K562 (cell line): ENCODE results near the gene FASTK. TPM values are rescaled to one million over a fixed set of nuclear protein-coding genes. Genes with fewer than 3 reads are reported as not detected.

Experiments
- ARHGAP35 ChIP-seq: fragments of 450-650 bp; IDR thresholded peaks from 2 replicates; pipeline ENCODE4 v1.6.1; 2018; ENCODE audit not compliant: partially characterized antibody
- DPF2 ChIP-seq: fragments of 450-650 bp; IDR thresholded peaks from 2 replicates; pipeline ENCODE4 v1.6.1; 2016
- ESRRA ChIP-seq: fragments of 450-650 bp; IDR thresholded peaks from 2 replicates; pipeline ENCODE4 v1.6.1; 2014; ENCODE audit warnings: low read depth, mild to moderate bottlenecking, moderate library complexity, borderline replicate concordance
- GATA2 ChIP-seq: sonication (generic); formaldehyde crosslinking; IDR thresholded peaks from 2 replicates; pipeline ENCODE4 v1.4.0; 2020; ENCODE audit warnings: mild to moderate bottlenecking, missing genetic modification reagents
- HOMEZ ChIP-seq: fragments of 250-450 bp; sonication (Bioruptor Pico); IDR thresholded peaks from 2 replicates; pipeline ENCODE4 v1.4.0; 2020; ENCODE audit warnings: mild to moderate bottlenecking, moderate library complexity
- ZNF184 ChIP-seq: sonication (generic); formaldehyde crosslinking; IDR thresholded peaks from 2 replicates; pipeline ENCODE4 v1.5.0; 2020; ENCODE audit warnings: missing genetic modification reagents
- ZNF445 ChIP-seq: fragments of 250-450 bp; sonication (Bioruptor Pico); IDR thresholded peaks from 2 replicates; pipeline ENCODE4 v1.4.0; 2020; ENCODE audit warnings: low read depth, mild to moderate bottlenecking, moderate library complexity
- ZNF785 ChIP-seq: fragments of 250-450 bp; sonication (Bioruptor Pico); IDR thresholded peaks from 2 replicates; pipeline ENCODE4 v1.4.0; 2020; ENCODE audit warnings: mild to moderate bottlenecking
- polyA plus RNA-seq, 8 experiments: library from polyadenylated mRNA; depleted of rRNA in 4 of 8; stranded (reverse) in 5 of 8; unstranded in 3 of 8; fragments of >200 nt; fragmentation: Nextera tagmentation in 2 of 8; fragmentation: Illumina TruSeq in 1 of 8; extraction: Ambion mirVana in 2 of 8; extraction: Trizol in 1 of 8; gene quantifications; 2 replicates each; pipeline versions ENCODE4 v1.2.1 to v1.2.3, GENCODE V29; 2011 to 2014; ENCODE audit warnings: inconsistent platforms in 1 of 8, missing spikeins in 1 of 8
- total RNA-seq, 7 experiments: library from RNA; depleted of rRNA in 6 of 7; stranded (reverse); fragments of >200 nt in 6 of 7; fragmentation: Illumina TruSeq in 2 of 7; extraction: Trizol in 2 of 7; gene quantifications; 2 replicates each; pipeline versions ENCODE4 v1.2.1 to v1.2.3, GENCODE V29; 2011 to 2021; ENCODE audit warnings: low replicate concordance in 1 of 7
- TF ChIP-seq, protein P1 (sequence below): fragments of 450-650 bp; formaldehyde crosslinking; IDR thresholded peaks from 2 replicates; pipeline ENCODE4 v1.4.0; 2022; ENCODE audit warnings: missing genetic modification characterization
- TF ChIP-seq, protein P2 (sequence below): IDR thresholded peaks from 2 replicates; pipeline ENCODE4 v1.6.1; 2012; ENCODE audit warnings: low read depth, low read length, improper control_type of control experiment, borderline replicate concordance
- TF ChIP-seq, protein P3 (sequence below): fragments of 450-650 bp; IDR thresholded peaks from 2 replicates; pipeline ENCODE4 v1.6.1; 2016; ENCODE audit warnings: mild to moderate bottlenecking, moderate library complexity

Gene FASTK
- total and polyA plus RNA-seq, 9 of the 15 experiments (the other 6 are each of a cell fraction or from before 2014, with no cell fraction given), result 0.51 to 150 (median 48.2) TPM

DNA sequence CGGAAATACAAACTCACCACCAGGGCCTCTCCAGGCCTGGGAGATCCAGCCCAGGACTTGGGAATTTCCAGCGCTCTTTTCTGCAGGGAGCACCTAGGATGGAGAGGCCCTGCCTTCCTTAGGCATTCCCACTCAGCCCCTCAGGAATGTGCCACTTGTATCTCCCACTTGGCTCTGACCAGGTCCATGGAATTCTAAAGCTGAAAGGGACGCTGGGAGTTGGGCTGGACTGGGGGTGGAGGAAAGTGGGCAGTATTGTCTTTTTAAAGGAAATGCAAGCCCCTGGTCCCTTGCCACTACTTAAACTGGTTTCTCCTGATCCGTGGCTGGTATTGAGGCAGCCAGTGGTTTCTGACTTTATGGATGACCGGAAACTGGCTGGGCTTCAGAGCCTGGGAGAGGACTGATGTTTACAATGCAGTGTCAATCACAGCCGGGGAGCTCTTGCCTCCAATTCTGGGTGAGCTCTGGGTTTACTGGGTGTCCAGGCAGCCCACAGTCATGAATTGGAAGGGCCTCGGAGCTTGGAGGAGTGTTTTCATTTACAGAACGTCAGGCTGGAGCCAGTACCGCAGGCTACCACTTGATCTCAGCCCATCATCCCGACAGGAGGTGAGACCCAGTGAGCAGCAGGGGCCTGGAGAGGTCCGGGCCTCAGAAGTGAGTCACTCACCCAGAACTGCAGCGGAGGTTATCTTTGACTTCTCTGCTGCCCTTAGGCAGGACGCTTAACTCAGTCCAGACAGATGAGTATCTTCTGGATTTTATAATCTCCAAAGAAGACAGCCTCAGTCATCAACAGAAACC is 32.9 kb upstream of the FASTK start (continued):
- TF ChIP-seq DPF2 (peak; percentile 79), ZNF785 (CRISPR knock-in tag) (no peak), ZNF184 (CRISPR knock-in tag) (no peak), ZNF445 (no peak), HOMEZ (CRISPR knock-in tag) (no peak), ARHGAP35 (no peak), GATA2 (CRISPR knock-in tag) (no peak), ESRRA (no peak)
- TF ChIP-seq, protein P1, sequence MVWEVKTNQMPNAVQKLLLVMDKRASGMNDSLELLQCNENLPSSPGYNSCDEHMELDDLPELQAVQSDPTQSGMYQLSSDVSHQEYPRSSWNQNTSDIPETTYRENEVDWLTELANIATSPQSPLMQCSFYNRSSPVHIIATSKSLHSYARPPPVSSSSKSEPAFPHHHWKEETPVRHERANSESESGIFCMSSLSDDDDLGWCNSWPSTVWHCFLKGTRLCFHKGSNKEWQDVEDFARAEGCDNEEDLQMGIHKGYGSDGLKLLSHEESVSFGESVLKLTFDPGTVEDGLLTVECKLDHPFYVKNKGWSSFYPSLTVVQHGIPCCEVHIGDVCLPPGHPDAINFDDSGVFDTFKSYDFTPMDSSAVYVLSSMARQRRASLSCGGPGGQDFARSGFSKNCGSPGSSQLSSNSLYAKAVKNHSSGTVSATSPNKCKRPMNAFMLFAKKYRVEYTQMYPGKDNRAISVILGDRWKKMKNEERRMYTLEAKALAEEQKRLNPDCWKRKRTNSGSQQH (CRISPR knock-in tag), result no peak
- TF ChIP-seq, protein P2, sequence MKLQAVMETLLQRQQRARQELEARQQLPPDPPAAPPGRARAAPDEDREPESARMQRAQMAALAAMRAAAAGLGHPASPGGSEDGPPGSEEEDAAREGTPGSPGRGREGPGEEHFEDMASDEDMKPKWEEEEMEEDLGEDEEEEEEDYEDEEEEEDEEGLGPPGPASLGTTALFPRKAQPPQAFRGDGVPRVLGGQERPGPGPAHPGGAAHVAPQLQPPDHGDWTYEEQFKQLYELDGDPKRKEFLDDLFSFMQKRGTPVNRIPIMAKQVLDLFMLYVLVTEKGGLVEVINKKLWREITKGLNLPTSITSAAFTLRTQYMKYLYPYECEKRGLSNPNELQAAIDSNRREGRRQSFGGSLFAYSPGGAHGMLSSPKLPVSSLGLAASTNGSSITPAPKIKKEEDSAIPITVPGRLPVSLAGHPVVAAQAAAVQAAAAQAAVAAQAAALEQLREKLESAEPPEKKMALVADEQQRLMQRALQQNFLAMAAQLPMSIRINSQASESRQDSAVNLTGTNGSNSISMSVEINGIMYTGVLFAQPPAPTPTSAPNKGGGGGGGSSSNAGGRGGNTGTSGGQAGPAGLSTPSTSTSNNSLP, result no peak
- TF ChIP-seq, protein P3, sequence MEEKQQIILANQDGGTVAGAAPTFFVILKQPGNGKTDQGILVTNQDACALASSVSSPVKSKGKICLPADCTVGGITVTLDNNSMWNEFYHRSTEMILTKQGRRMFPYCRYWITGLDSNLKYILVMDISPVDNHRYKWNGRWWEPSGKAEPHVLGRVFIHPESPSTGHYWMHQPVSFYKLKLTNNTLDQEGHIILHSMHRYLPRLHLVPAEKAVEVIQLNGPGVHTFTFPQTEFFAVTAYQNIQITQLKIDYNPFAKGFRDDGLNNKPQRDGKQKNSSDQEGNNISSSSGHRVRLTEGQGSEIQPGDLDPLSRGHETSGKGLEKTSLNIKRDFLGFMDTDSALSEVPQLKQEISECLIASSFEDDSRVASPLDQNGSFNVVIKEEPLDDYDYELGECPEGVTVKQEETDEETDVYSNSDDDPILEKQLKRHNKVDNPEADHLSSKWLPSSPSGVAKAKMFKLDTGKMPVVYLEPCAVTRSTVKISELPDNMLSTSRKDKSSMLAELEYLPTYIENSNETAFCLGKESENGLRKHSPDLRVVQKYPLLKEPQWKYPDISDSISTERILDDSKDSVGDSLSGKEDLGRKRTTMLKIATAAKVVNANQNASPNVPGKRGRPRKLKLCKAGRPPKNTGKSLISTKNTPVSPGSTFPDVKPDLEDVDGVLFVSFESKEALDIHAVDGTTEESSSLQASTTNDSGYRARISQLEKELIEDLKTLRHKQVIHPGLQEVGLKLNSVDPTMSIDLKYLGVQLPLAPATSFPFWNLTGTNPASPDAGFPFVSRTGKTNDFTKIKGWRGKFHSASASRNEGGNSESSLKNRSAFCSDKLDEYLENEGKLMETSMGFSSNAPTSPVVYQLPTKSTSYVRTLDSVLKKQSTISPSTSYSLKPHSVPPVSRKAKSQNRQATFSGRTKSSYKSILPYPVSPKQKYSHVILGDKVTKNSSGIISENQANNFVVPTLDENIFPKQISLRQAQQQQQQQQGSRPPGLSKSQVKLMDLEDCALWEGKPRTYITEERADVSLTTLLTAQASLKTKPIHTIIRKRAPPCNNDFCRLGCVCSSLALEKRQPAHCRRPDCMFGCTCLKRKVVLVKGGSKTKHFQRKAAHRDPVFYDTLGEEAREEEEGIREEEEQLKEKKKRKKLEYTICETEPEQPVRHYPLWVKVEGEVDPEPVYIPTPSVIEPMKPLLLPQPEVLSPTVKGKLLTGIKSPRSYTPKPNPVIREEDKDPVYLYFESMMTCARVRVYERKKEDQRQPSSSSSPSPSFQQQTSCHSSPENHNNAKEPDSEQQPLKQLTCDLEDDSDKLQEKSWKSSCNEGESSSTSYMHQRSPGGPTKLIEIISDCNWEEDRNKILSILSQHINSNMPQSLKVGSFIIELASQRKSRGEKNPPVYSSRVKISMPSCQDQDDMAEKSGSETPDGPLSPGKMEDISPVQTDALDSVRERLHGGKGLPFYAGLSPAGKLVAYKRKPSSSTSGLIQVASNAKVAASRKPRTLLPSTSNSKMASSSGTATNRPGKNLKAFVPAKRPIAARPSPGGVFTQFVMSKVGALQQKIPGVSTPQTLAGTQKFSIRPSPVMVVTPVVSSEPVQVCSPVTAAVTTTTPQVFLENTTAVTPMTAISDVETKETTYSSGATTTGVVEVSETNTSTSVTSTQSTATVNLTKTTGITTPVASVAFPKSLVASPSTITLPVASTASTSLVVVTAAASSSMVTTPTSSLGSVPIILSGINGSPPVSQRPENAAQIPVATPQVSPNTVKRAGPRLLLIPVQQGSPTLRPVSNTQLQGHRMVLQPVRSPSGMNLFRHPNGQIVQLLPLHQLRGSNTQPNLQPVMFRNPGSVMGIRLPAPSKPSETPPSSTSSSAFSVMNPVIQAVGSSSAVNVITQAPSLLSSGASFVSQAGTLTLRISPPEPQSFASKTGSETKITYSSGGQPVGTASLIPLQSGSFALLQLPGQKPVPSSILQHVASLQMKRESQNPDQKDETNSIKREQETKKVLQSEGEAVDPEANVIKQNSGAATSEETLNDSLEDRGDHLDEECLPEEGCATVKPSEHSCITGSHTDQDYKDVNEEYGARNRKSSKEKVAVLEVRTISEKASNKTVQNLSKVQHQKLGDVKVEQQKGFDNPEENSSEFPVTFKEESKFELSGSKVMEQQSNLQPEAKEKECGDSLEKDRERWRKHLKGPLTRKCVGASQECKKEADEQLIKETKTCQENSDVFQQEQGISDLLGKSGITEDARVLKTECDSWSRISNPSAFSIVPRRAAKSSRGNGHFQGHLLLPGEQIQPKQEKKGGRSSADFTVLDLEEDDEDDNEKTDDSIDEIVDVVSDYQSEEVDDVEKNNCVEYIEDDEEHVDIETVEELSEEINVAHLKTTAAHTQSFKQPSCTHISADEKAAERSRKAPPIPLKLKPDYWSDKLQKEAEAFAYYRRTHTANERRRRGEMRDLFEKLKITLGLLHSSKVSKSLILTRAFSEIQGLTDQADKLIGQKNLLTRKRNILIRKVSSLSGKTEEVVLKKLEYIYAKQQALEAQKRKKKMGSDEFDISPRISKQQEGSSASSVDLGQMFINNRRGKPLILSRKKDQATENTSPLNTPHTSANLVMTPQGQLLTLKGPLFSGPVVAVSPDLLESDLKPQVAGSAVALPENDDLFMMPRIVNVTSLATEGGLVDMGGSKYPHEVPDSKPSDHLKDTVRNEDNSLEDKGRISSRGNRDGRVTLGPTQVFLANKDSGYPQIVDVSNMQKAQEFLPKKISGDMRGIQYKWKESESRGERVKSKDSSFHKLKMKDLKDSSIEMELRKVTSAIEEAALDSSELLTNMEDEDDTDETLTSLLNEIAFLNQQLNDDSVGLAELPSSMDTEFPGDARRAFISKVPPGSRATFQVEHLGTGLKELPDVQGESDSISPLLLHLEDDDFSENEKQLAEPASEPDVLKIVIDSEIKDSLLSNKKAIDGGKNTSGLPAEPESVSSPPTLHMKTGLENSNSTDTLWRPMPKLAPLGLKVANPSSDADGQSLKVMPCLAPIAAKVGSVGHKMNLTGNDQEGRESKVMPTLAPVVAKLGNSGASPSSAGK, result no peak
